ENCODE data around the gene FAM76A.

GRCh38 chr1:27809883-27810282 lies 84.1 kb downstream of the FAM76A start:
- TF ChIP-seq MYC (IDR thresholded peaks at IDR 0.05; ENCODE audit: low read depth, low read length) (no peak), CTCF (IDR thresholded peaks at IDR 0.05; ENCODE audit: extremely low read depth in 1 of 2, insufficient read depth in 1 of 2, low read depth in 1 of 2, low read length in 2 of 2) (no peak), POLR2AphosphoS5 (IDR thresholded peaks at IDR 0.05; ENCODE audit: insufficient read depth, low read depth, low read length) (no peak), EZH2 (IDR thresholded peaks at IDR 0.05; ENCODE audit: borderline replicate concordance, low read depth, low read length, severe bottlenecking) (no peak)
- TF ChIP-seq, protein P1, sequence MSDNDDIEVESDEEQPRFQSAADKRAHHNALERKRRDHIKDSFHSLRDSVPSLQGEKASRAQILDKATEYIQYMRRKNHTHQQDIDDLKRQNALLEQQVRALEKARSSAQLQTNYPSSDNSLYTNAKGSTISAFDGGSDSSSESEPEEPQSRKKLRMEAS (IDR thresholded peaks at IDR 0.05; ENCODE audit: insufficient read depth, insufficient read length) = no peak
